ENCODE results near the gene AFF2. TPM values are rescaled to one million over a fixed set of nuclear protein-coding genes. Genes with fewer than 3 reads are reported as not detected.

Gene AFF2
- total RNA-seq, 1 experiment from 2014 or later, result 0.05 TPM

DNA sequence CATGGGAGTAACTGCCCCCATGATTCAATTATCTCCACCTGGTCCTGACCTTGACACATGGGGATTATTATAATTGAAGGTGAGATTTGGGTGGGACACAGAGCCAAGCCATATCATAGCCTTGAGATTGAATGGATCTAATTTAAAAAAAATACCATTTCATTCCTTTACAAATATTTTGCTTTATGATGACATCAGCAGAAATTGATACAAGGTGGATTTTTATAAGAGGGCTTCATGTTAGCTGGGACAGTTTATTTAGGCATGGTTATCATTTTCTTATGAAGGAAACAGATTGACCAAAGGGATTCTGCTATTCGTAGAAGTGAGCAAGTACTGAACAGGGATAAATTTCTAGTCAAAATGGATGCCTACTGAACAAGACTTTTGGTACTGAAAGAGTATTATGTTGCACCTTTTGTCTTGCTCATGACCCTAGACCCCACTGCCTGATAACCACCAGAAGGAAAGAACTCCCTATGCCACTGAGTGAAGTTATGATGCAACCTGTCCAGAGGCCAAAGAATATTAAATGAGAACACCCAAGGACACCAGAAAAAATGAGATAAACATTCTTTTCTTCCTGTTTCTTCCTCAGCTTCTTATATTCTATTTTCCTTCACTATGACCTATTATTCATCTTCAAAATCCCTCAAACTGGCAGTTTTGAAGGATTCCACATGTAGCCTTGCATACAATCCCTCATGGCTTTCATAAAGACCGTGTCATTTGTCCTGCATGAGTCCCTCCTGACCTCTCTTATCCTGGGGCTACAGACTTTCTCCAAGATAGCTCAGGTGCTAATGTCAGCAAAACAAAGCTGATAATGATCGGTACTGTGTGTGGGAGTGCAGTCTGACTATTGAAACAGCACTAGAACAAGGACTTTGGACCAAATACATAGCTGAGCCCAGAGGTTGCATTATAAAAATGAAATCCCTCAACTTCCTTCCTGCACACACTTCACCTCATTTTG, 118.3 kb downstream of the AFF2 start:
- ATAC-seq (no peak), DNase-seq (ENCODE audit: low read depth, low spot score) (no peak)
- Histone ChIP-seq H3K4me1 (ENCODE audit: control insufficient read depth in 1 of 2, insufficient read depth in 2 of 2, low read length in 2 of 2) (no peaks in the 10 kb centered on the region), H3K36me3 (ENCODE audit: control insufficient read depth in 1 of 2, insufficient read depth in 2 of 2, low read length in 2 of 2) (no peaks in the 10 kb centered on the region), H3K9ac (ENCODE audit: low read length) (no peak overlapping the region), H3K79me2 (ENCODE audit: insufficient read depth, low read length) (no peaks in the 10 kb centered on the region), H3K4me3 (replicated peaks in 1 of 2; ENCODE audit: low read depth in 1 of 2, low read length in 2 of 2) (no peak overlapping the region), H3K9me3 (ENCODE audit: control insufficient read depth in 1 of 2, insufficient read depth in 1 of 2, low read depth in 1 of 2, low read length in 2 of 2) (no peaks in the 10 kb centered on the region), H3K9me2 (ENCODE audit: insufficient read depth) (no peaks in the 10 kb centered on the region), H4K20me1 (ENCODE audit: insufficient read depth) (no peaks in the 10 kb centered on the region), H3K4me2 (ENCODE audit: low read length) (no peak overlapping the region), H3K27ac (ENCODE audit: low read depth, low read length) (no peak overlapping the region), H3K27me3 (ENCODE audit: insufficient read depth, low read length) (no peaks in the 10 kb centered on the region), H2AFZ (ENCODE audit: low read depth, low read length, poor library complexity, severe bottlenecking) (no peak overlapping the region)
- TF ChIP-seq, protein P1, sequence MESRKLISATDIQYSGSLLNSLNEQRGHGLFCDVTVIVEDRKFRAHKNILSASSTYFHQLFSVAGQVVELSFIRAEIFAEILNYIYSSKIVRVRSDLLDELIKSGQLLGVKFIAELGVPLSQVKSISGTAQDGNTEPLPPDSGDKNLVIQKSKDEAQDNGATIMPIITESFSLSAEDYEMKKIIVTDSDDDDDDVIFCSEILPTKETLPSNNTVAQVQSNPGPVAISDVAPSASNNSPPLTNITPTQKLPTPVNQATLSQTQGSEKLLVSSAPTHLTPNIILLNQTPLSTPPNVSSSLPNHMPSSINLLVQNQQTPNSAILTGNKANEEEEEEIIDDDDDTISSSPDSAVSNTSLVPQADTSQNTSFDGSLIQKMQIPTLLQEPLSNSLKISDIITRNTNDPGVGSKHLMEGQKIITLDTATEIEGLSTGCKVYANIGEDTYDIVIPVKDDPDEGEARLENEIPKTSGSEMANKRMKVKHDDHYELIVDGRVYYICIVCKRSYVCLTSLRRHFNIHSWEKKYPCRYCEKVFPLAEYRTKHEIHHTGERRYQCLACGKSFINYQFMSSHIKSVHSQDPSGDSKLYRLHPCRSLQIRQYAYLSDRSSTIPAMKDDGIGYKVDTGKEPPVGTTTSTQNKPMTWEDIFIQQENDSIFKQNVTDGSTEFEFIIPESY (IDR thresholded peaks at IDR 0.05; ENCODE audit: extremely low read depth, insufficient replicate concordance, low read length), result no peak
- TF ChIP-seq, protein P2, sequence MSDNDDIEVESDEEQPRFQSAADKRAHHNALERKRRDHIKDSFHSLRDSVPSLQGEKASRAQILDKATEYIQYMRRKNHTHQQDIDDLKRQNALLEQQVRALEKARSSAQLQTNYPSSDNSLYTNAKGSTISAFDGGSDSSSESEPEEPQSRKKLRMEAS (IDR thresholded peaks at IDR 0.05), result no peak
- TF ChIP-seq TCF7L2 (IDR thresholded peaks at IDR 0.05; ENCODE audit: borderline replicate concordance, extremely low read depth, insufficient read depth, insufficient read length), result no peak
- TF ChIP-seq SRF (IDR thresholded peaks at IDR 0.05; ENCODE audit: low read depth), result no peak
- no peak for TF ChIP-seq RAD21 (IDR thresholded peaks at IDR 0.05; ENCODE audit: low read depth)
- TF ChIP-seq POLR2A (IDR thresholded peaks at IDR 0.05; ENCODE audit: borderline replicate concordance, extremely low read depth, insufficient read depth, insufficient read length), result no peak
- TF ChIP-seq, protein P3, sequence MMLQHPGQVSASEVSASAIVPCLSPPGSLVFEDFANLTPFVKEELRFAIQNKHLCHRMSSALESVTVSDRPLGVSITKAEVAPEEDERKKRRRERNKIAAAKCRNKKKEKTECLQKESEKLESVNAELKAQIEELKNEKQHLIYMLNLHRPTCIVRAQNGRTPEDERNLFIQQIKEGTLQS (IDR thresholded peaks at IDR 0.05), result no peak
- no peak for TF ChIP-seq ZFX (IDR thresholded peaks at IDR 0.05)
- no peak for TF ChIP-seq CBX3 (IDR thresholded peaks at IDR 0.05; ENCODE audit: low read depth)
- TF ChIP-seq, protein P4, sequence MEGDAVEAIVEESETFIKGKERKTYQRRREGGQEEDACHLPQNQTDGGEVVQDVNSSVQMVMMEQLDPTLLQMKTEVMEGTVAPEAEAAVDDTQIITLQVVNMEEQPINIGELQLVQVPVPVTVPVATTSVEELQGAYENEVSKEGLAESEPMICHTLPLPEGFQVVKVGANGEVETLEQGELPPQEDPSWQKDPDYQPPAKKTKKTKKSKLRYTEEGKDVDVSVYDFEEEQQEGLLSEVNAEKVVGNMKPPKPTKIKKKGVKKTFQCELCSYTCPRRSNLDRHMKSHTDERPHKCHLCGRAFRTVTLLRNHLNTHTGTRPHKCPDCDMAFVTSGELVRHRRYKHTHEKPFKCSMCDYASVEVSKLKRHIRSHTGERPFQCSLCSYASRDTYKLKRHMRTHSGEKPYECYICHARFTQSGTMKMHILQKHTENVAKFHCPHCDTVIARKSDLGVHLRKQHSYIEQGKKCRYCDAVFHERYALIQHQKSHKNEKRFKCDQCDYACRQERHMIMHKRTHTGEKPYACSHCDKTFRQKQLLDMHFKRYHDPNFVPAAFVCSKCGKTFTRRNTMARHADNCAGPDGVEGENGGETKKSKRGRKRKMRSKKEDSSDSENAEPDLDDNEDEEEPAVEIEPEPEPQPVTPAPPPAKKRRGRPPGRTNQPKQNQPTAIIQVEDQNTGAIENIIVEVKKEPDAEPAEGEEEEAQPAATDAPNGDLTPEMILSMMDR (IDR thresholded peaks at IDR 0.05 in 2 of 3, conservative IDR thresholded peaks at IDR 0.05 in 1 of 3; ENCODE audit: borderline replicate concordance in 1 of 3, insufficient read depth in 1 of 3, low read depth in 2 of 3, low read length in 2 of 3), result no peak
- TF ChIP-seq FOSL1 (IDR thresholded peaks at IDR 0.05; ENCODE audit: low read depth), result no peak
- TF ChIP-seq CEBPB (IDR thresholded peaks at IDR 0.05; ENCODE audit: low read depth), result no peak
- TF ChIP-seq, protein P5, sequence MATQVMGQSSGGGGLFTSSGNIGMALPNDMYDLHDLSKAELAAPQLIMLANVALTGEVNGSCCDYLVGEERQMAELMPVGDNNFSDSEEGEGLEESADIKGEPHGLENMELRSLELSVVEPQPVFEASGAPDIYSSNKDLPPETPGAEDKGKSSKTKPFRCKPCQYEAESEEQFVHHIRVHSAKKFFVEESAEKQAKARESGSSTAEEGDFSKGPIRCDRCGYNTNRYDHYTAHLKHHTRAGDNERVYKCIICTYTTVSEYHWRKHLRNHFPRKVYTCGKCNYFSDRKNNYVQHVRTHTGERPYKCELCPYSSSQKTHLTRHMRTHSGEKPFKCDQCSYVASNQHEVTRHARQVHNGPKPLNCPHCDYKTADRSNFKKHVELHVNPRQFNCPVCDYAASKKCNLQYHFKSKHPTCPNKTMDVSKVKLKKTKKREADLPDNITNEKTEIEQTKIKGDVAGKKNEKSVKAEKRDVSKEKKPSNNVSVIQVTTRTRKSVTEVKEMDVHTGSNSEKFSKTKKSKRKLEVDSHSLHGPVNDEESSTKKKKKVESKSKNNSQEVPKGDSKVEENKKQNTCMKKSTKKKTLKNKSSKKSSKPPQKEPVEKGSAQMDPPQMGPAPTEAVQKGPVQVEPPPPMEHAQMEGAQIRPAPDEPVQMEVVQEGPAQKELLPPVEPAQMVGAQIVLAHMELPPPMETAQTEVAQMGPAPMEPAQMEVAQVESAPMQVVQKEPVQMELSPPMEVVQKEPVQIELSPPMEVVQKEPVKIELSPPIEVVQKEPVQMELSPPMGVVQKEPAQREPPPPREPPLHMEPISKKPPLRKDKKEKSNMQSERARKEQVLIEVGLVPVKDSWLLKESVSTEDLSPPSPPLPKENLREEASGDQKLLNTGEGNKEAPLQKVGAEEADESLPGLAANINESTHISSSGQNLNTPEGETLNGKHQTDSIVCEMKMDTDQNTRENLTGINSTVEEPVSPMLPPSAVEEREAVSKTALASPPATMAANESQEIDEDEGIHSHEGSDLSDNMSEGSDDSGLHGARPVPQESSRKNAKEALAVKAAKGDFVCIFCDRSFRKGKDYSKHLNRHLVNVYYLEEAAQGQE (IDR thresholded peaks at IDR 0.05; ENCODE audit: low read depth), result no peak
- no peak for TF ChIP-seq SIN3A (IDR thresholded peaks at IDR 0.05; ENCODE audit: low read depth)
- TF ChIP-seq ELF1 (IDR thresholded peaks at IDR 0.05; ENCODE audit: borderline replicate concordance, low read depth), result no peak
- TF ChIP-seq POLR2AphosphoS5 (IDR thresholded peaks at IDR 0.05; ENCODE audit: low read depth, low read length), result no peak
- TF ChIP-seq ZNF274 (IDR thresholded peaks at IDR 0.05; ENCODE audit: low read depth, low read length), result no peak
- no peak for TF ChIP-seq YY1 (IDR thresholded peaks at IDR 0.05; ENCODE audit: extremely low read depth, insufficient replicate concordance, low read depth, low read length)
- BruUV-seq (replicated peaks), result no TSS peak
- ChIA-PET RAD21 (ENCODE audit: low non-redundant PET in 1 of 2, low total read pairs in 2 of 2, uncharacterized antibody in 2 of 2, unreplicated experiment in 2 of 2) (no interaction called here), CTCF (no interaction called here), POLR2A (no interaction called here)
- intact Hi-C loops (cut with micrococcal nuclease), result no loop called here

Measured in HCT116 (cell line).